Activated naive CD4-positive, alpha-beta T cell treated with anti-CD3 and anti-CD28 coated beads, Interleukin-2, amount 50 U/mL, for 24 hours (primary cell): Measurements from ENCODE around the gene KCNC3.

ENCODE experiments used
- H3K27ac Mint-ChIP-seq: one replicate; pipeline ENCODE4 v1.8.0; 2021; ENCODE audit warnings: mild to moderate bottlenecking, mixed read lengths
- H3K27me3 Mint-ChIP-seq: one replicate; pipeline ENCODE4 v1.8.0; 2021; ENCODE audit warnings: mixed read lengths
- H3K36me3 Mint-ChIP-seq: one replicate; pipeline ENCODE4 v1.8.0; 2021; ENCODE audit warnings: mixed read lengths
- H3K4me1 Mint-ChIP-seq: one replicate; pipeline ENCODE4 v1.8.0; 2021; ENCODE audit warnings: mixed read lengths
- H3K4me3 Mint-ChIP-seq: one replicate; pipeline ENCODE4 v1.8.0; 2021; ENCODE audit warnings: mild to moderate bottlenecking, mixed read lengths
- H3K9me3 Mint-ChIP-seq: one replicate; pipeline ENCODE4 v1.8.0; 2021; ENCODE audit warnings: mixed read lengths

The KCNC3 gene

DNA sequence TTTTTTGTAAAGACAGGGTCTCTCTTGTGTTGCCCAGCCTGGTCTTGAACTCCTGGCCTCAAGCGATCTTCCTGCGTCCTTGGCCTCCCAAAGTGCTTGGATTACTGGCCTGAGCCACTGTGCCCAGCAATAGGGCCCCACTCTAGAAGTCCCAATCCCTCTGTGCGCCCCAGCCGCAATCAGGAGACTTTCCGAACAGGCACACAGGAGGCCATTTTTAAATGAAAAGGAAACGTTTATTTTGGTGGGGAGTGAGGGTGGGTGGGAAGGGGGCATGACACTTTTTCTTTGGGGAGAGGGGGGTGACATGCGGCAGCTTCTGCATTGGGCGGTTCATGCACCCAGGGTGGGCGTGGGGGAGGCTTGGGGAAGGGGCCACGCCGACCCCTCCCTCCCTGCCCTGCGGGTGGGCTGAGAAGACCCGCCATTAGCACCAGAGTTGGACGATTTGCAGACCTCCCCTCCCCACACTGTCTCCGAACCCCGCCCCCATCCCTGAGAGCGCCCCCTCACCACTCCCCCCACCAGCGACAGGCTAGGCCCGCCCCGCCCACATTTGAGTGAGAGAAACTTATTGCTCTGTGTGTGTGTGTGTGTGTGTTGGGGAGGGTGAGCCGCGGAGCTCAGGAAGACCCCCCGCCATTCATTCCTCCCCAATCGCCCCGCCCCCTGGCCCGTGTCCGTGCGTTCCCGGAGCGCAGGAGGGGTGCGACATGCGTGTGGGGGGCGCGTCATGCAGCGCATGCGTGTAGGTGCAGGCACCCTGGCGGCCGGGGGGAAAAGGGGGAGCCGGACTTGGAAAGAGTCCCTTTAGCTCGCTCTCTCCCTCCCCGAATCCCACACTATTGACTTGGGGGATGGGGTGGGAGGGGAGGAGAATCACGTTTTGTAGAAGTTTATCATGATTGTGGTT is 17.2 kb downstream of the KCNC3 start:
- H3K9me3 Mint-ChIP-seq: no peaks in the 10 kb centered on the region
- no peaks in the 10 kb centered on the region for H3K36me3 Mint-ChIP-seq
- no peak overlapping the region for H3K4me3 Mint-ChIP-seq
- H3K27me3 Mint-ChIP-seq: peaks cover 52% of the 10 kb centered on the region
- H3K4me1 Mint-ChIP-seq: peaks cover 9% of the 10 kb centered on the region
- no peak overlapping the region for H3K27ac Mint-ChIP-seq

DNA sequence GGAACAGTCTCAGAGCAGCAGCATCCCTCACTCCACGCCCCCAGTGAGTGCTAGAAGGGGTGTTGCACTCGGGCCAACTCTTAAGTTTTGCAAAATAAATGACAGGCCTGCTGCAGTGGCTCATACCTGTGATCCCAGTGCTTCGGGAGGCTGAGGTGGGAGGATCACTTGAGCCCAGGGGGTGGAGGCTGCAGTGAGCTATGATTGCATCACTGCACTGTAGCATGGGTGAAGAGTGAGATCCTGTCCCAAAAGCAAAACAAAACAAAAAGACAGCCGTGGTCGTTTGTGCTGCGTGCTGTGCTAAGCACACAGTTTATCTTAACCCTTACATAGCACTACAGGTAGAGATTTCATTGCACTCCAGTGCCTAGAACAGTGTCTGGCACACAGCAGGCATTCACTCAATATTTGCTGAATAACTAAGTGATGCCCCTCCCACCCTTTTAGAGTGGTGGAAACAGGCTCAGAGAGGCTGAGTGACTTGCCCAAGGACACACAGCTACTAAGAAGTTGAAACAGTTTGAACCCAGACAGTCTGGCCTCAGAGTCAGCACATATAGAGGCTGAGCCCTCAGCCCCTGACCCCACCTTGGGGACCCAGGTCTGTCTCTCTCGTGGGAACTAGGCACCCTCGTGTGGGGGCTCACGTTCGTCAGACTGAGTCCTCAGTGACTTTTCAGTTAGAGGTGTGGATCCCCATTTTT is 18.3 kb downstream of the KCNC3 start:
- no peak overlapping the region for H3K4me3 Mint-ChIP-seq
- H3K27ac Mint-ChIP-seq: no peak overlapping the region
- no peaks in the 10 kb centered on the region for H3K36me3 Mint-ChIP-seq
- H3K9me3 Mint-ChIP-seq: no peaks in the 10 kb centered on the region
- peaks cover 9% of the 10 kb centered on the region for H3K4me1 Mint-ChIP-seq
- peaks cover 51% of the 10 kb centered on the region for H3K27me3 Mint-ChIP-seq

DNA sequence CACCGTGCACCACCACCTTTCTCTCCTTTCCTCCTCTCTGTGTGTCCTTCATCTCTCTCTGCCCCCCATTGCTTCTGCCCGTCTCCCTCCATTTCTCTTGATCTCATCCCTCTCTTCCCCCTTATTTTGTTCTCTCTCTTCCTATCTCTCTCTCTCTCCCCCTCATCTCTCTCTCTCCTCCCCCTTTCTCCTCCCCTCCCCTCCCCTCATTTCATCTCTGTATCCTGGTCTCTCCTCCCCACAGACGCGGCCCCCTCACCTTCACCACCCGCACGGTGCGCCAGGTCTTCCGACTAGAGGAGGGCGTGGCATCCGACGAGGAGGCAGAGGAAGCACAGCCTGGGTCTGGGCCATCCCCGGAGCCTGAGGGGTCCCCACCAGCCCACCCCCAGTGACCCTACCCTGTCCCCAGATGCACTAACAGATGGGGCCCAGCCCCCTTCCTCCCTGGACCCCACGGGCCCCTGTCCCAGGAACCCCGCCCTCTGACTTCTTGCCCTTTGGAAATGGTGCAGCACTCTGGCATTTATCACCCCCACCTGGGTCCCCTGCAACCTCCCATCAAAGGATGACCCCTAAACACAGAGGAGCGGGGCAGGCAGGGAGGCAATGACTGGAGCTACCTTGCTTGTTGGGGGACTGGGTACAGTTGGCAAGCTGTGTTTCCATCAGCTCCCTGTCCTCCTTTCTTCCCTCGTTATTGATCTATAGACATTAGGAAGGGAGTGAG is 19.6 kb downstream of the KCNC3 start:
- Mint-ChIP-seq H3K27me3 (peaks cover 52% of the 10 kb centered on the region), H3K9me3 (no peaks in the 10 kb centered on the region), H3K36me3 (no peaks in the 10 kb centered on the region), H3K4me1 (no peaks in the 10 kb centered on the region), H3K27ac (no peak overlapping the region), H3K4me3 (no peak overlapping the region)

DNA sequence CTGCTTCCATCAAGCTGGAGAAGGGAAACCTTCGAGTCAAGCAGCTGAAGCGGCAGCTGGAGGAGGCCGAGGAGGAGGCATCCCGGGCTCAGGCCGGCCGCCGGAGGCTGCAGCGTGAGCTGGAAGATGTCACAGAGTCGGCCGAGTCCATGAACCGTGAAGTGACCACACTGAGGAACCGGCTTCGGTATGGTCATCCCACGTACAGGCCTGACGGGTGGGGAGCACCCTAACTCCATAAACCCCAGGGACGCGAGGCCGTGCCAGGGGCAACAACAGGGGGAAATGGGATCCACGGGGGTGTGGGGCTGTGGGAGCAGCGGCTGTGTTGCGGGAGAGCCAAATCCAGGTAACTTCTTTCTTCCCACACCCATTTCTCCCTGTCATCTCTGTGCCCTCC is 20.2 kb downstream of the KCNC3 start:
- Mint-ChIP-seq H3K9me3 (no peaks in the 10 kb centered on the region), H3K27ac (no peak overlapping the region), H3K27me3 (peaks cover 49% of the 10 kb centered on the region), H3K4me1 (no peaks in the 10 kb centered on the region), H3K4me3 (no peak overlapping the region), H3K36me3 (no peaks in the 10 kb centered on the region)

DNA sequence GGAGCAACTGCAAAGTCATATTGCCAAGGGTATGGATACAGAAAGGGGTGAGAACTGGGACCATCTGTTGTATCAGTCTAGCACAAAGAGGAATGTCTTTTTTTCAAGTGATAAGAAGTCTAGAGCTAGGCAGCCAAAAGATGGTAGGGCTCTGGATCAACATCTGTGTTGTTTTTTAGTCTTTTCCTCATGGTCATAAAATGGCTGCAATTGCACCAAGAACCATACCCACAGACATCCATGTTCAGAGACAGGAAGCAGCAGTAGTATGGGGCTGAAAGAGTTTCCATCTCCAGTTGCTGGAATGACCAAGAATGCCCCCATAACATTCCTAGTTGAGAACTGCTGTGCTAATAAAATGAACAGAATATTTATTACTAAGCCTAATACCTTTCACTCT is 25.6 kb downstream of the KCNC3 start:
- no peak overlapping the region for H3K4me3 Mint-ChIP-seq
- no peaks in the 10 kb centered on the region for H3K36me3 Mint-ChIP-seq
- H3K4me1 Mint-ChIP-seq: peaks cover 10% of the 10 kb centered on the region
- no peaks in the 10 kb centered on the region for H3K9me3 Mint-ChIP-seq
- peaks cover 32% of the 10 kb centered on the region for H3K27me3 Mint-ChIP-seq
- H3K27ac Mint-ChIP-seq: no peak overlapping the region

DNA sequence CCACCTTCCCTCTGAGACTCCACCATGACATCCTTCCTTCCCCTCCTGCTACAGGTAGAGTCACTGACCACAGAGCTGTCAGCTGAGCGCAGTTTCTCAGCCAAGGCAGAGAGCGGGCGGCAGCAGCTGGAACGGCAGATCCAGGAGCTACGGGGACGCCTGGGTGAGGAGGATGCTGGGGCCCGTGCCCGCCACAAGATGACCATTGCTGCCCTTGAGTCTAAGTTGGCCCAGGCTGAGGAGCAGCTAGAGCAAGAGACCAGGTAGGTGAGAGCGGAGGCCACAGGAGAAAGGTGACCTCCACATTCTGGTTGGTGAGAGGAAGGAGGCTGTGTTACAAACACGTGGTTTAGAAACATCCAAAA is 27.6 kb downstream of the KCNC3 start:
- H3K27me3 Mint-ChIP-seq: peaks cover 22% of the 10 kb centered on the region
- peaks cover 10% of the 10 kb centered on the region for H3K4me1 Mint-ChIP-seq
- no peaks in the 10 kb centered on the region for H3K36me3 Mint-ChIP-seq
- H3K27ac Mint-ChIP-seq: no peak overlapping the region
- H3K4me3 Mint-ChIP-seq: no peak overlapping the region
- no peaks in the 10 kb centered on the region for H3K9me3 Mint-ChIP-seq

DNA sequence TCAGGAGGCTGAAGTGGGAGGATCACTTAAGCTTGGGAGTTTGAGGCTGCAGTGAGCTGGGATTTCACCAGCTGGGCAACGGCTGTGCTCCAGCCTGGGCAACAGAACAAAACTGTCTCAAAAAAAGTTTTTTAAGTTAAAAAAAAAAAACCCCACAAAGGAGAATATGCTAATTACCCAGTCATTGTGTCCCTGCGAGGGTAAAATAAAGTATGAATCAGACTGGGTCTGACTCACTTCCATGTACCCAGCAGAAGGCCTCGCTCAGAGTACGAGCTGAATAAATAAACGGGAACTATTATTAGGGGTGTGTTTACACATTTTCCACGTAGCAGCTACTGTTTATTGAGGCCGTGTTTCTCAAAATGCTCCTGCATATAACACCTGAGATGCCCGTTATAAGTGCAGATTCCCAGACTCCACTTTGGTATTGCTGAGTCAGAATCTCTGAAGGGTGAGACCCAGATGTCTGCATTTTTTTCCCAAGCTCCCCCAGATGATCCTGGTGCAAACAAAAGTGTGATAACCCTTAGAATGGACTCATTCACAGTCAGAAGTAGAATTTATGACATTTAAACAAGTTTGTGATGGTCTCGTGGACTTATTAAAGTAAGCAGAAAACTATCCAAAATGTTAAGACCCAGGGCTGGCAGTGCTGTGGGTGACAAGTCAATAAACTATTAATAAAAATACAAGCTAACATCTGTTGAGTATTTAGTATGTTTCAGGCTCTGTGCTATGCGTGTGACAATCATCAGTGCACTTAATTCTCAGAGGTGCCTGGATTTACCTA is 28.2 kb downstream of the KCNC3 start:
- Mint-ChIP-seq H3K4me1 (peaks cover 10% of the 10 kb centered on the region), H3K9me3 (no peaks in the 10 kb centered on the region), H3K36me3 (no peaks in the 10 kb centered on the region), H3K4me3 (no peak overlapping the region), H3K27ac (no peak overlapping the region), H3K27me3 (peaks cover 17% of the 10 kb centered on the region)

DNA sequence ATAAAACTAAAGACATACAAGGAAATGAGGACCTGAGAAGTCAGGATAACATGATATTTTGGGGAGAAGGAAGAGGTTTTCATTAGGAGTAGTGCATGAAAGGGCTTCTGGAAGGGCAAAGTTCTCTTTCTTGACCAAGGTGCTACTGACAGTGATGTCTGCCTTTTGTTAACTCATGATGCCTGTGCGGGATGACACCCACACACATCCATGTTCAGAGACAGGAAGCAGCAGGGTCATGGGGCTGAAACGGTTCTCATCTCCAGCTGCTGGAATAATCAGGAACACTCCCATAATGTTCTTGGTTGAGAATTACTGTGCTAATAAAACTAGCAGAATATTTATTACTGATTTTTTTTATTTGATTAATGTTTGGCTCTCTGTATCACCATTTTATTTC is 29.1 kb downstream of the KCNC3 start:
- Mint-ChIP-seq H3K4me3 (no peak overlapping the region), H3K27me3 (peaks cover 15% of the 10 kb centered on the region), H3K4me1 (peaks cover 10% of the 10 kb centered on the region), H3K9me3 (no peaks in the 10 kb centered on the region), H3K36me3 (no peaks in the 10 kb centered on the region), H3K27ac (no peak overlapping the region)

DNA sequence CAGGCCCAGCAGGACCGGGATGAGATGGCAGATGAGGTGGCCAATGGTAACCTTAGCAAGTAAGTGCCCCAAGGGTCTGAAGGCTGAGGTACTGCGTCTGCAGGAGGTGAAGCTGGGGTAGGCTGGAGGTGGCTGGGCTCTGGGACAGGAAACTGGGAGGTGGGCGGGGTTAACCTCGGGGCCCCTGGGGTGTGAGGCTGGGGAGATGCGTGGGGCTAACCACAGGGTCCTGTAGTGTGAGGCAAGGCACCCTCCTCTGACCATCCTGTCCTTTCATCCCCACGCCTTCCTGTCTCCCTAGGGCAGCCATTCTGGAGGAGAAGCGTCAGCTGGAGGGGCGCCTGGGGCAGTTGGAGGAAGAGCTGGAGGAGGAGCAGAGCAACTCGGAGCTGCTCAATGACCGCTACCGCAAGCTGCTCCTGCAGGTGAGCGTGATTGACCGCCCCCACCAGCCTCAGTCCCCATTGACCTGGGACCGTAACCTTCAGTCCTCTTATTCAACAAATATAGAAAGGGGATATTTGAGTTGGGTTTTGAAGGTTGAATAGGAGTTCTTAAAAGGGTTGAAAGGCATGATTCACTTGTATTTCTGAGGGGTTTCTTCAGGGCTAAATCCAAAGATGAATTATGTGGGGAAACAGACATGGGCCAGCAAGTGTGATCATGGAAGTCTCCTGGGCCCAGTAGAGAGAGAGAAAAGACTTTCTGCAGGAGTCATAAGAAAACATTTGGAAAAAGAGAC is 35.7 kb downstream of the KCNC3 start:
- Mint-ChIP-seq H3K27ac (no peak overlapping the region), H3K9me3 (peaks cover 3% of the 10 kb centered on the region), H3K4me3 (no peak overlapping the region), H3K36me3 (peaks cover 2% of the 10 kb centered on the region), H3K4me1 (no peaks in the 10 kb centered on the region), H3K27me3 (peaks cover 15% of the 10 kb centered on the region)

DNA sequence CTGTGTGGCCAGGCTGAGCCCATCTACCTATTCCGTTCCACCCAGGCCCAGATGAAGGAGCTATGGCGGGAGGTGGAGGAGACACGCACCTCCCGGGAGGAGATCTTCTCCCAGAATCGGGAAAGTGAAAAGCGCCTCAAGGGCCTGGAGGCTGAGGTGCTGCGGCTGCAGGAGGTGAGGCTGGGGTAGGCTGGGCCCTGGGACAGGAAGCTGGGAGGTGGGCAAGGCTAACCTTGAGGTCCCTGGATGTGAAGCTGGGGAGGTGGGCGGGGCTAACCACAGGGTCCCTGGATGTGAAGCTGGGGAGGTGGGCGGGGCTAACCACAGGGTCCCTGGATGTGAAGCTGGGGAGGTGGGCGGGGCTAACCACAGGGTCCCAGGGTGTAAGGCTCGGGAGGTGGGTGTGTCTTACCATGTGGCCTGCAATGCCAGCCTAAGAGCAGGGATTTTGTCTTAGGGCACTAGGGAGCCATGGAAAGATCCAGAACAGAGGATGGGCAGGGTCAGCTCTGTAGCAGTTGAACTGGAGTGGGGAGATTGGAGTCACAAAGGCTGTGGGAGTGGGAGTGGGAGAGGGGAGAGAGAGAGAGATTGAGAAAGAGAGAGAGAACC is 36.9 kb downstream of the KCNC3 start:
- H3K36me3 Mint-ChIP-seq: peaks cover 4% of the 10 kb centered on the region
- H3K4me3 Mint-ChIP-seq: no peak overlapping the region
- H3K4me1 Mint-ChIP-seq: no peaks in the 10 kb centered on the region
- peak overlapping the region; percentile 20 for H3K27ac Mint-ChIP-seq
- peaks cover 19% of the 10 kb centered on the region for H3K27me3 Mint-ChIP-seq
- peaks cover 5% of the 10 kb centered on the region for H3K9me3 Mint-ChIP-seq

DNA sequence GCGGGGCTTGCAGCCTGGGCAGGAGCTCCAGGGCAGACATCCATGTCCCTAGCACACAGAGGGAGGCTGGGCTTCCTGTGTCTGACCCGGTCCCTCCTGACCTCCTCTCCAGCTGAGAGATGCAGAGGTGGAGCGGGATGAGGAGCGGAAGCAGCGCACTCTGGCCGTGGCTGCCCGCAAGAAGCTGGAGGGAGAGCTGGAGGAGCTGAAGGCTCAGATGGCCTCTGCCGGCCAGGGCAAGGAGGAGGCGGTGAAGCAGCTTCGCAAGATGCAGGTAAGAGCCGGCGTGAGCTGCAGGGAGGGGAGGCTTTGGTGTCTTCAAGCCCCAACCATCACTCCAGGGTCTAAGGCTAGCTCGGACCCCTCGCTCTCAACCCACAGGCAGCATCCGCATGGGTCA is 38.4 kb downstream of the KCNC3 start:
- H3K4me1 Mint-ChIP-seq: no peaks in the 10 kb centered on the region

DNA sequence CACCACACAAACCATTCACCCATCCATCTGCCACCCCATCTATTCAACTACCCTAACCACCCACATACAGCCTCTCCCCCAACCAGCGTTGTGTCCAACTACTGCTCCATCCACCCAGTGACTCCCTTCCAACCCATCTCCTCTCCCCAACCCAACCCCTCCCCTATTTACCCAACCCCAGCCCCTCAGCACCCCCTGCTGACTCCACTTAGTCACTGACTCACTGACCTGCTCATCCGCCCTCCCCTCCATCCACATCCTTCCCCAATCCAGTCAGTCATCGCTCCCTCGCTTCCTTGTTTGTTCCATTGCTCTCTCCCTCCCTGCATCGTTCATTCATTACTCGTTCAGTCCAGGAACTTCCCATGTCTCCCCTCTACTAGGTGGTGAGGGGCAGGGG is 39.2 kb downstream of the KCNC3 start:
- Mint-ChIP-seq H3K9me3 (peaks cover 17% of the 10 kb centered on the region), H3K36me3 (peaks cover 7% of the 10 kb centered on the region), H3K27ac (peak overlapping the region; percentile 30), H3K4me3 (no peak overlapping the region), H3K27me3 (peaks cover 22% of the 10 kb centered on the region), H3K4me1 (no peaks in the 10 kb centered on the region)

More for the DNA sequence above, 38.4 kb downstream of the KCNC3 start:
- H3K27me3 Mint-ChIP-seq: peaks cover 20% of the 10 kb centered on the region
- H3K9me3 Mint-ChIP-seq: peaks cover 9% of the 10 kb centered on the region
- H3K36me3 Mint-ChIP-seq: peaks cover 5% of the 10 kb centered on the region
- H3K27ac Mint-ChIP-seq: no peak overlapping the region
- H3K4me3 Mint-ChIP-seq: no peak overlapping the region

DNA sequence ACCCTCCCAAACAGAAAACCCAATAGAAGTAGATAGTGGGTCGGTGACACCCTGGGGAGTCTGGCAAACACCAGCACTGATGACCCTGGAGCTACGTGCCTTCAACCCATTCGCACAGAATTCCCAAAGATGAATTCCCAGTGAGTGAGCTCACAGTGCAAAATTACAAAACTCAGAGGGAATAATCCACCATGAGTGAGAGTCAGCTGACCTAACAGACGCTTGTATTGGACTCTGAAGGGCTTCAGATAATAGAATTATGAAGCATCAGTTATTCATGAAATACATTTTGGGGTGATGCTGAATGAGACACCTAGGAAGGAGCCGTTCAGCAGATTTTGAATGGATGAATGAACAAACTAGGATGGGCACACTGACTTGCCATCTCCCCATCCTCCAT is 40.2 kb downstream of the KCNC3 start:
- Mint-ChIP-seq H3K27me3 (peaks cover 22% of the 10 kb centered on the region), H3K9me3 (peaks cover 18% of the 10 kb centered on the region), H3K4me3 (no peak overlapping the region), H3K4me1 (no peaks in the 10 kb centered on the region), H3K36me3 (peaks cover 7% of the 10 kb centered on the region), H3K27ac (no peak overlapping the region)

DNA sequence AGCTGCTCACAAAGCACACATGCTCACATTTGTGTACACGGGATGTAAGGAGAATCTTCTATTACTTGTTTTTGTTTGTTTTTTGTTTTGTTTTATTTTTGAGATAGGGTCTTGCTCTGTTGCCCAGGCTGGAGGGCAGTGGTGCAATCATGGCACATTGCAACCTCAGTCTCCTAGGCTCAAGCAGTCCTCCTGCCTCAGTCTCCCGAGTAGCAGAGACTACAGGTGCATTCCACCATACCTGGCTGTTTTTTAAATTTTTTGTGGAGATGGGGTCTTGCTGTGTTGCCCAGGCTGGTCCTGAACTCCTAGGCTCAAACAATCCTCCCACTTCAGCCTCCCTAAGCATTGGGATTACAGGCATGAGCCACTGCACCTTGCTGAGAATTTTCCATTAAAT is 41.8 kb downstream of the KCNC3 start:
- peaks cover 22% of the 10 kb centered on the region for H3K27me3 Mint-ChIP-seq
- no peak overlapping the region for H3K27ac Mint-ChIP-seq
- no peaks in the 10 kb centered on the region for H3K4me1 Mint-ChIP-seq
- H3K36me3 Mint-ChIP-seq: peaks cover 7% of the 10 kb centered on the region
- H3K4me3 Mint-ChIP-seq: no peak overlapping the region
- peaks cover 18% of the 10 kb centered on the region for H3K9me3 Mint-ChIP-seq
